ENCODE measurements around the gene CD74. TPM values are rescaled to one million over a fixed set of nuclear protein-coding genes. Genes with fewer than 3 reads are reported as not detected.

The CD74 gene
- total RNA-seq, 1 donor from 2014 or later: 16.1 TPM

GRCh38 chr5:150374651-150375050 lies 38.1 kb downstream of the CD74 start:
- no peaks in the 10 kb centered on the region for H3K9me3 Mint-ChIP-seq
- H3K27me3 Mint-ChIP-seq (ENCODE audit: low read depth): no peaks in the 10 kb centered on the region
- DNase-seq (ENCODE audit: low spot score in 2 of 2, unreplicated experiment in 2 of 2): no peak
- H3K4me1 Mint-ChIP-seq: peaks cover 14% of the 10 kb centered on the region
- H3K4me3 Mint-ChIP-seq: no peak overlapping the region
- peaks cover 58% of the 10 kb centered on the region for H3K36me3 Mint-ChIP-seq
- H3K27ac Mint-ChIP-seq: no peak overlapping the region
- TF ChIP-seq CTCF (IDR thresholded peaks at IDR 0.05; ENCODE audit: unreplicated experiment): no peak

- no peak overlapping the region for H3K4me3 Mint-ChIP-seq
- no peaks in the 10 kb centered on the region for H3K27me3 Mint-ChIP-seq (ENCODE audit: low read depth)
- no peak for DNase-seq (ENCODE audit: low spot score in 2 of 2, unreplicated experiment in 2 of 2)
- peaks cover 7% of the 10 kb centered on the region for H3K4me1 Mint-ChIP-seq
- no peak overlapping the region for H3K27ac Mint-ChIP-seq
- no peak for TF ChIP-seq CTCF (IDR thresholded peaks at IDR 0.05; ENCODE audit: unreplicated experiment)
- no peaks in the 10 kb centered on the region for H3K9me3 Mint-ChIP-seq
- H3K36me3 Mint-ChIP-seq: peaks cover 53% of the 10 kb centered on the region
These were observed 40.1 kb downstream of the CD74 start for GRCh38 chr5:150372639-150373038.

GRCh38 chr5:150368526-150368925 lies 44.2 kb downstream of the CD74 start:
- Mint-ChIP-seq H3K4me1 (no peaks in the 10 kb centered on the region), H3K27ac (no peak overlapping the region), H3K27me3 (ENCODE audit: low read depth) (no peaks in the 10 kb centered on the region), H3K36me3 (peaks cover 49% of the 10 kb centered on the region), H3K4me3 (no peak overlapping the region), H3K9me3 (no peaks in the 10 kb centered on the region)
- DNase-seq (ENCODE audit: low spot score in 2 of 2, unreplicated experiment in 2 of 2): no peak
- TF ChIP-seq CTCF (IDR thresholded peaks at IDR 0.05; ENCODE audit: unreplicated experiment): no peak

- no peaks in the 10 kb centered on the region for H3K27me3 Mint-ChIP-seq (ENCODE audit: low read depth)
- H3K36me3 Mint-ChIP-seq: peaks cover 25% of the 10 kb centered on the region
- DNase-seq (ENCODE audit: low spot score in 2 of 2, unreplicated experiment in 2 of 2): no peak
- no peak overlapping the region for H3K27ac Mint-ChIP-seq
- H3K9me3 Mint-ChIP-seq: no peaks in the 10 kb centered on the region
- no peak for TF ChIP-seq CTCF (IDR thresholded peaks at IDR 0.05; ENCODE audit: unreplicated experiment)
- H3K4me1 Mint-ChIP-seq: peaks cover 3% of the 10 kb centered on the region
- H3K4me3 Mint-ChIP-seq: no peak overlapping the region
These were observed 48.7 kb downstream of the CD74 start for GRCh38 chr5:150364004-150364403.

- no peak overlapping the region for H3K4me3 Mint-ChIP-seq
- no peaks in the 10 kb centered on the region for H3K27me3 Mint-ChIP-seq (ENCODE audit: low read depth)
- no peaks in the 10 kb centered on the region for H3K9me3 Mint-ChIP-seq
- no peak for DNase-seq (ENCODE audit: low spot score in 2 of 2, unreplicated experiment in 2 of 2)
- no peak for TF ChIP-seq CTCF (IDR thresholded peaks at IDR 0.05; ENCODE audit: unreplicated experiment)
- H3K27ac Mint-ChIP-seq: no peak overlapping the region
- H3K36me3 Mint-ChIP-seq: peaks cover 23% of the 10 kb centered on the region
- peaks cover 9% of the 10 kb centered on the region for H3K4me1 Mint-ChIP-seq
These were observed 49.5 kb downstream of the CD74 start for GRCh38 chr5:150363185-150363584.

- H3K36me3 Mint-ChIP-seq: peaks cover 20% of the 10 kb centered on the region
- DNase-seq (ENCODE audit: low spot score in 2 of 2, unreplicated experiment in 2 of 2): no peak
- no peak for TF ChIP-seq CTCF (IDR thresholded peaks at IDR 0.05; ENCODE audit: unreplicated experiment)
- H3K27me3 Mint-ChIP-seq (ENCODE audit: low read depth): no peaks in the 10 kb centered on the region
- no peaks in the 10 kb centered on the region for H3K9me3 Mint-ChIP-seq
- H3K27ac Mint-ChIP-seq: no peak overlapping the region
- H3K4me3 Mint-ChIP-seq: no peak overlapping the region
- H3K4me1 Mint-ChIP-seq: peaks cover 11% of the 10 kb centered on the region
These were observed 51.4 kb downstream of the CD74 start for GRCh38 chr5:150361301-150361700.
